Coronary artery (tissue), 2 donors: ENCODE measurements around the gene PNPLA5.

ENCODE experiments used
- DNase-seq: peaks from one replicate; pipeline ENCODE4 v3.0.0-alpha.2; 2017; ENCODE audit warnings: low spot score
- H3K27ac ChIP-seq, 2 donors: fragments of 200-600 bp; sonication (generic); one replicate each; pipeline ENCODE4 v1.5.1; 2016 to 2019
- H3K4me3 ChIP-seq: fragments of 200-600 bp; sonication (generic); 2 replicates; pipeline ENCODE4 v1.5.1; 2016; ENCODE audit warnings: mild to moderate bottlenecking, moderate library complexity
- TF ChIP-seq, protein P1 (sequence below): fragments of 200-600 bp; sonication (generic); IDR thresholded peaks from one replicate; pipeline ENCODE4 v1.5.1; 2019; ENCODE audit warnings: antibody characterized with exemption

The PNPLA5 gene

DNA sequence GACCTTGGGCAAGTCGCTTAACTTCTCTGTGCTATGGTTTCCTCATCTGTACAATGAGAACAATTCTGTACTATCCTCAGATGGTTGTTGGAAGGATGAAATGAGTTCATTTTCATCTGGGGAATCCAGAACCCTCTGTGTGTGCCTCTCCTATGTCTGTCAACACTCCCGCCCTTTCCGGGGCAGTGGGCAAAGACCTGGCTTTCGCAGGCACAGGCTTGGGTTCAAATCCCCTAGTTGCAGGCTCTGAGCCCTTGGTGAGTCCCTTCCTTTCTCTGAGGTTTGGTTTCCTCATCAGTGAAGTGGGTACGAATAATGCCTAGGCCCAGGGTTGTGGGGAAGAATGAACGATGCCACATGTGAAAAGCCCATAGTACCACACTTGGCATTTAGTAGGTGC lies 6.0 kb downstream of the PNPLA5 start:
- Histone ChIP-seq H3K27ac (no peak overlapping the region), H3K4me3 (no peak overlapping the region)
- DNase-seq, result no peak
- TF ChIP-seq, protein P1, sequence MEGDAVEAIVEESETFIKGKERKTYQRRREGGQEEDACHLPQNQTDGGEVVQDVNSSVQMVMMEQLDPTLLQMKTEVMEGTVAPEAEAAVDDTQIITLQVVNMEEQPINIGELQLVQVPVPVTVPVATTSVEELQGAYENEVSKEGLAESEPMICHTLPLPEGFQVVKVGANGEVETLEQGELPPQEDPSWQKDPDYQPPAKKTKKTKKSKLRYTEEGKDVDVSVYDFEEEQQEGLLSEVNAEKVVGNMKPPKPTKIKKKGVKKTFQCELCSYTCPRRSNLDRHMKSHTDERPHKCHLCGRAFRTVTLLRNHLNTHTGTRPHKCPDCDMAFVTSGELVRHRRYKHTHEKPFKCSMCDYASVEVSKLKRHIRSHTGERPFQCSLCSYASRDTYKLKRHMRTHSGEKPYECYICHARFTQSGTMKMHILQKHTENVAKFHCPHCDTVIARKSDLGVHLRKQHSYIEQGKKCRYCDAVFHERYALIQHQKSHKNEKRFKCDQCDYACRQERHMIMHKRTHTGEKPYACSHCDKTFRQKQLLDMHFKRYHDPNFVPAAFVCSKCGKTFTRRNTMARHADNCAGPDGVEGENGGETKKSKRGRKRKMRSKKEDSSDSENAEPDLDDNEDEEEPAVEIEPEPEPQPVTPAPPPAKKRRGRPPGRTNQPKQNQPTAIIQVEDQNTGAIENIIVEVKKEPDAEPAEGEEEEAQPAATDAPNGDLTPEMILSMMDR, result no peak

DNA sequence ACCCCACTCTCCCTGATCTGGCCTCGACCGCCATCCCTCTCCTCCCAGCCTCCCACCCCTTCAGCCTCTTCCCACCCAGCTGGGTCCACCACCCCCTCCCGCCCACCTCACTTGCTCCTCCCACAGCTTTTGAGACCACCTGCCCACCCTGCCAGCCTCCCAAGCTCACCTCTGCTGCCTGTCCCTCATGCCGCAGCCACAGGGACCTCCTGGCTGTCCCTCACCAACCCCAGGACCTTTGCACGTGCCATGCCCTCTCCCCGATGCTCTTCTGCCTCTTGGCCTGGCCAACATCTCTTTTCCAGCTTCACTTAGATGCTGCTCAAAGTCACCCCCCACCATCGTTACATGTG lies 6.5 kb downstream of the PNPLA5 start:
- Histone ChIP-seq H3K27ac (no peak overlapping the region), H3K4me3 (no peak overlapping the region)
- TF ChIP-seq, protein P1, result no peak
- no peak for DNase-seq

DNA sequence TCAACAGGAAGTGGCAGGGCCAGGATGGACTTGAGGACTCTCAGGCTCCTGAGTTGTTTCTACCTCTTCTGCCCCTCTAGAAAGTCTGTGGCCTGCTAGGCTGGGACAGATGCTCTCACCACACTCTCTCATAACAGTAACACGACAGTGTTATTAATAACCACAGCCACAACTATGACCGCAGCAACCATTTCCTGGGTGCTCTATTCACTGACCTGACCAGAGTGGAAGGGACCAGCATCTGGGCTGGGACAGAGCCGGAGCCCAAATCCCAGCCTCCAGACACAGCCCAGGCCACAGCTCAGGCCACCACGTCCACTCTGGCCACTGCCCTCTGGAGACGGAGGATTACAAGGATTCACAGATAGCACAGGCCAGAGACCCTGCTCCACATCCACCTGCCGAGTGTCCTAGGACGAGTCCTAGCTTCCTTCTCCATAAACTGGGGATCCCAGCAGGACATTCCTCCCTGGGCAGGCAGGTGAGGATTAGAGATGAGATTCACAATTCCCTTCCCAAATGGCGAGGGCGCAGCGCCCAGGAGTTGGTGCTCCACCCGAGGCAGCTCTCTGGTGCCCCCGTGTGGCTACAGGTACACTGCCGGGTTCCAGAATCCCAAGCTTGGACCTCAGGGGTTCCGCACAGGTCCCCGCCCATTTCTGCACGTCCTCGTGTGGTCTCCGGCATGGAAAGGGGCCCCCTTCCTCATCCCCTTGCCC lies 7.1 kb downstream of the PNPLA5 start:
- Histone ChIP-seq H3K27ac (no peak overlapping the region), H3K4me3 (no peak overlapping the region)
- TF ChIP-seq, protein P1, result peak; percentile 64
- DNase-seq, result no peak

DNA sequence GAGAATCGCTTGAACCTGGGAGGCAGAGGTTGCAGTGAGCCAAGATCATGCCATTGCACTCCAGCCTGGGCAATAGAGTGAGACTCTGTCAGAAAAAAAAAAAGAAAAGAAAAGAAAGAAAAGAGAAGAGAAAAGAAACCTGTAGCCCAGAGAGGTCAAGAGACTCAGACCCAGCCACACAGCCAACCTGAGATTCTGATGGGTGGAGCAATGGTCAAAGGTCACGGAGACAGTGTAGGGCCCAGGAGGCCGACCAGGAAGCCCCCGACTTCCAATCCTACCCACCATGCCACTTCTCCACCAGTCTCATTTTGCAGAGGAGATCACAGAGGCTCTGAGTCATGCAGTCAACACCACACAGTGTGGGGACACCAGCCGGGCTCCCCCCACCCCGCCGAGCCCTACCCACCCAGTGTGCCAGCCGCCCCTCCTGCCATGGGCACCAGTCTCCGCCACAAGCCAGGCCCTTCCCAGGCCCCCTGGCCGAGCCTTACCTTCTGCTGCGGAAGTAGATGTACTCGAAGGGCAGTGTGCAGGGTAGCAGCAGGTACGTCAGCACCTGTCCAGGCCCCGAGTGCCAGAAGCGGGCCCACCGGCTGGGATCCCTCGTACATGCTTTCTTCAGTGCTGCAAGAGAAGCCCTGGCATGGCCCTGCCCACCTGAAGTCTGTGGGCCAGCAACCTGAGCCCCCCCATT lies 7.9 kb downstream of the PNPLA5 start:
- H3K27ac ChIP-seq, result no peak overlapping the region
- TF ChIP-seq, protein P1, result no peak
- no peak overlapping the region for H3K4me3 ChIP-seq
- DNase-seq, result no peak

DNA sequence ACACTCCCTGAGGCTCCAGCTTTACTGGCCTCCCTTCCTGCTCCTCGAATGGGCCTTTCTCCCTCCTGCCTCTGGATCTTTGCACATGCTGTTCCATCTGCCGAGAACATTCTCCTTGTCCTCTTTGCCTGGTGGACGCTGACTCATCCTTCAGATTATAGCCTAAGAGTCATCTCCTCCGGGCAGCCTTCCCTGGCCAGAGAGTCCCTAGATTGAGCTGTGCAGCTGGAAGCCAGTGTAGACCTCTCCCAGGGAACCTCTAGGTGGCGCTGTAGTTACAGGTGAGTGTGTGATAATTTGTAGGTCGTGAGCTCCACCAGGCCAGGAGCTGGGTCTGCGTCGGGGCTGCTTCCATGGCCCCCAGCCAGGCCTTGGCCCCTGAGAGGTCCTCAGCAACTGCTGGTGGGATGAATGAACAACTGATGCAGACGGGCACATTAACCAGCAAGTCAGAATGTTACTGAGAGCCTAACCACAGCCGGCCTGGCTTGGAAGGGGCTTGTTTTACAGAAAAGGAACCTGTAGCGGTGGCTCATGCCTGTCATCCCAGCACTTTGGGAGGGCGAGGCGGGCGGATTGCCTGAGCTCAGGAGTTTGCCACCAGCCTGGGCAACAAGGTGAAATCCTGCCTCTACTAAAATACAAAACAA lies 8.7 kb downstream of the PNPLA5 start:
- no peak overlapping the region for H3K4me3 ChIP-seq

DNA sequence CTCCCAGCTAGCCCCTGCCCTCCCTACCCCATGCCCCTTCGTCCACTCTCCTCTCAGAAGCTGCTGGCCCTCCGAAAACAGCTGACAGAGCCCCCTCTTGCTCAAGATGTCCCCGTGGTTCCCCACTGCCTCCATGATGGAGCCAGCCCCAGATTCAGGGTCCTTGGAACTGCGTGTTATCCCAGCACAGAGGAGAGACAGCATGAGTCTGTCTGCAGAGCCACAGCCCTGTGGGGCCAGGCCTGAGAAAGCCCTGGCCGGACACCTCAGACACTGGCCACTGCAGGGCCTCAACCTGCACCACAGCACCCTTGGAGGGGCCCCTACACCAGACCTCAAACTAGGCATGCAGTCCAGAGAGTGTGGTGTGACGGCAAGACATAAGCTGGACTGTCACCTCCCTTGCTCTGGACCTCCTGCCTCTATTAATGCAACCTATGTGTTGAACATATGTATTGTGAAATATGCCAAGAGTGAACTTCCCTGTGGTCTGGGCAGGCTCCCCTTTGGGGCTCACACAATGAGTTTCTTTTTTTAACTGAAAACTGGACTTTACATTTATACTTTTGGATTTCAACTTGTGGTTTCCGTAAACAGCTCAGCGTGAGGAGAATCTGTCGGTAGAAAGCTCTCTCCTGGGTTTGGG lies 9.6 kb downstream of the PNPLA5 start:
- H3K4me3 ChIP-seq, result no peak overlapping the region
- TF ChIP-seq, protein P1, result no peak
- no peak for DNase-seq
- H3K27ac ChIP-seq, result no peak overlapping the region

More for the DNA sequence above, 8.7 kb downstream of the PNPLA5 start:
- TF ChIP-seq, protein P1, result no peak
- no peak overlapping the region for H3K27ac ChIP-seq
- no peak for DNase-seq
